Measurements from ENCODE around the gene HPS1.
"Not testable (repeated sequence)": the region's sequence is repeated elsewhere in the genome, so short reads cannot be mapped to it uniquely, and the experiment has no call there.

Gene HPS1

DNA sequence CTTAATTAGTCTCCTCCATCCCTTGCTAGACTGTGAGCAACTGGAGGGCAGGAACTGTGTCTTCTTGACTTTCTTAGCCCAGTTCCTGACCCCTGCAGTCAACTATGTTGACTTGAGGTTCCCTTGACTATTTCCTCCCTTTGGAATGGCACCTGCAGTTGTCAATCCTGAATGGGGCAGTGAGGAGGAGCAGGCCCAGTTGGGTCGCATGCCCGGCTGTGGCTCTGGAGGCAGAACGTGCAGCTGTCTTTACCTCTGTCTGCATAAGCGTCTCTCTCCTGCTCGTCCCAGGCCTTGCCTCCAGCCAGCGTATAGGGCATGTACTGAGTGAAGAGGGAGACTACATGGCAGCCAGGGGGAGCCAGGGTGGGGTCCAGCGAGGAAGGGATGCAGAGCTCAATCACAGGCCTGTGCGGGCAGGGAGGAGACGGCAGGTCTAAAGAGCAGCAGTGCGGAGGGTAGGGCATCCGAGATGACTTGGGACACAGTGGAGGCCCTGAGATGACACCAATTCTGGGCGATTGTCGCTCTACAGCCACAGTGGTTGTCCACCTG, 58.6 kb downstream of the HPS1 start:
- no peak overlapping the region for H2AFZ ChIP-seq (ENCODE audit: low read depth, low read length, severe bottlenecking)
- TF ChIP-seq, protein P1, sequence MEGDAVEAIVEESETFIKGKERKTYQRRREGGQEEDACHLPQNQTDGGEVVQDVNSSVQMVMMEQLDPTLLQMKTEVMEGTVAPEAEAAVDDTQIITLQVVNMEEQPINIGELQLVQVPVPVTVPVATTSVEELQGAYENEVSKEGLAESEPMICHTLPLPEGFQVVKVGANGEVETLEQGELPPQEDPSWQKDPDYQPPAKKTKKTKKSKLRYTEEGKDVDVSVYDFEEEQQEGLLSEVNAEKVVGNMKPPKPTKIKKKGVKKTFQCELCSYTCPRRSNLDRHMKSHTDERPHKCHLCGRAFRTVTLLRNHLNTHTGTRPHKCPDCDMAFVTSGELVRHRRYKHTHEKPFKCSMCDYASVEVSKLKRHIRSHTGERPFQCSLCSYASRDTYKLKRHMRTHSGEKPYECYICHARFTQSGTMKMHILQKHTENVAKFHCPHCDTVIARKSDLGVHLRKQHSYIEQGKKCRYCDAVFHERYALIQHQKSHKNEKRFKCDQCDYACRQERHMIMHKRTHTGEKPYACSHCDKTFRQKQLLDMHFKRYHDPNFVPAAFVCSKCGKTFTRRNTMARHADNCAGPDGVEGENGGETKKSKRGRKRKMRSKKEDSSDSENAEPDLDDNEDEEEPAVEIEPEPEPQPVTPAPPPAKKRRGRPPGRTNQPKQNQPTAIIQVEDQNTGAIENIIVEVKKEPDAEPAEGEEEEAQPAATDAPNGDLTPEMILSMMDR (IDR thresholded peaks at IDR 0.05; ENCODE audit: insufficient read depth, low read length, poor library complexity, severe bottlenecking): no peak
- TF ChIP-seq EZH2phosphoT487 (conservative IDR thresholded peaks at IDR 0.05; ENCODE audit: low read length): no peak
- H3K9me3 ChIP-seq (ENCODE audit: insufficient read depth, low read length): no peaks in the 10 kb centered on the region
- no peaks in the 10 kb centered on the region for H3F3A ChIP-seq (ENCODE audit: insufficient read depth)
- H3K36me3 ChIP-seq (ENCODE audit: low read length): no peaks in the 10 kb centered on the region
- no peaks in the 10 kb centered on the region for H3K9me2 ChIP-seq (replicated peaks; ENCODE audit: insufficient read depth, low read length)
- no peak overlapping the region for H3K4me3 ChIP-seq (ENCODE audit: insufficient read depth, low read length, poor library complexity, severe bottlenecking)
- no peaks in the 10 kb centered on the region for H4K20me1 ChIP-seq (ENCODE audit: low read depth, low read length)
- H3K27ac ChIP-seq (ENCODE audit: low read depth, low read length): no peak overlapping the region
- no peak overlapping the region for H3K9ac ChIP-seq (ENCODE audit: low read length)
- no peak overlapping the region for H3K4me2 ChIP-seq (ENCODE audit: low read depth, low read length, poor library complexity, severe bottlenecking)
- H3K79me2 ChIP-seq (ENCODE audit: insufficient read depth, low read length): no peaks in the 10 kb centered on the region
- H3K27me3 ChIP-seq (ENCODE audit: low read length): no peaks in the 10 kb centered on the region

DNA sequence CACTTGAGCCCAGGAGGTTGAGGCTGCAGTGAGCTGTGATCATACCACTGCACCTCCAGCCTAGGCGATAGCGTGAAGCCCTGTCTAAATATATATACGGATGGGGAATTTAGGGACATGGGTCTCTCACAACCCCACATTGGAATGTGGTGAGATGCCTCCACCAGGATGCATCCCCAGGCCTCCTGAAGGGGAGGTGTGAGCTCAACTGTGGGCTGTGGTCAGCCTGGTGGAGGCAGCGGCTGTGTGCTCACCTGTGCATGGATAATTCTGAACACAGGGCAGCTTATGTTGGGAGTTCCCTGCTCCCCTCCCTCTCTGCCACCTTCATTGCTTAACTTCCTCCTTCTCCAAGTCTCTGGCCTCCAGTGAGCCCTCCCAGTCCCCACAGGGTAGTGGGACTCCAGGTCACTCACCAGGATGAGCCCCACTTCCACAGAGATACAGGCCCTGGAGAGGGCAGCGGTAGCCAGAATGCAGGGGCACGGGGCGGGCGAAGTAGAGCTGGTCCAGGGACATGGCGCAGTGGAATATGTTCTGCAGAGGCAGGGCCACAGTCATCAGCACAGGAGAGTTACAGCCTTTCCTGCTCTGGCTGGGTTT, 62.1 kb downstream of the HPS1 start:
- no peak overlapping the region for H3K27ac ChIP-seq (ENCODE audit: low read depth, low read length)
- no peaks in the 10 kb centered on the region for H4K20me1 ChIP-seq (ENCODE audit: low read depth, low read length)
- no peaks in the 10 kb centered on the region for H3F3A ChIP-seq (ENCODE audit: insufficient read depth)
- no peaks in the 10 kb centered on the region for H3K36me3 ChIP-seq (ENCODE audit: low read length)
- no peaks in the 10 kb centered on the region for H3K9me2 ChIP-seq (replicated peaks; ENCODE audit: insufficient read depth, low read length)
- H3K79me2 ChIP-seq (ENCODE audit: insufficient read depth, low read length): no peaks in the 10 kb centered on the region
- no peak overlapping the region for H3K4me2 ChIP-seq (ENCODE audit: low read depth, low read length, poor library complexity, severe bottlenecking)
- no peaks in the 10 kb centered on the region for H3K9me3 ChIP-seq (ENCODE audit: insufficient read depth, low read length)
- TF ChIP-seq, protein P1 (IDR thresholded peaks at IDR 0.05; ENCODE audit: insufficient read depth, low read length, poor library complexity, severe bottlenecking): no peak
- no peak for TF ChIP-seq EZH2phosphoT487 (conservative IDR thresholded peaks at IDR 0.05; ENCODE audit: low read length)
- H3K9ac ChIP-seq (ENCODE audit: low read length): no peak overlapping the region
- no peak overlapping the region for H3K4me3 ChIP-seq (ENCODE audit: insufficient read depth, low read length, poor library complexity, severe bottlenecking)
- no peaks in the 10 kb centered on the region for H3K27me3 ChIP-seq (ENCODE audit: low read length)
- H2AFZ ChIP-seq (ENCODE audit: low read depth, low read length, severe bottlenecking): no peak overlapping the region

GRCh38 chr10:98383869-98384268, 62.9 kb downstream of the HPS1 start:
- H3K9ac ChIP-seq (ENCODE audit: low read length): no peak overlapping the region
- no peaks in the 10 kb centered on the region for H3F3A ChIP-seq (ENCODE audit: insufficient read depth)
- H3K4me3 ChIP-seq (ENCODE audit: insufficient read depth, low read length, poor library complexity, severe bottlenecking): no peak overlapping the region
- H3K4me2 ChIP-seq (ENCODE audit: low read depth, low read length, poor library complexity, severe bottlenecking): no peak overlapping the region
- no peaks in the 10 kb centered on the region for H3K79me2 ChIP-seq (ENCODE audit: insufficient read depth, low read length)
- H3K27me3 ChIP-seq (ENCODE audit: low read length): no peaks in the 10 kb centered on the region
- no peaks in the 10 kb centered on the region for H3K9me2 ChIP-seq (replicated peaks; ENCODE audit: insufficient read depth, low read length)
- H3K36me3 ChIP-seq (ENCODE audit: low read length): no peaks in the 10 kb centered on the region
- no peak overlapping the region for H3K27ac ChIP-seq (ENCODE audit: low read depth, low read length)
- TF ChIP-seq EZH2phosphoT487 (conservative IDR thresholded peaks at IDR 0.05; ENCODE audit: low read length): no peak
- TF ChIP-seq, protein P1 (IDR thresholded peaks at IDR 0.05; ENCODE audit: insufficient read depth, low read length, poor library complexity, severe bottlenecking): no peak
- H2AFZ ChIP-seq (ENCODE audit: low read depth, low read length, severe bottlenecking): no peak overlapping the region
- no peaks in the 10 kb centered on the region for H3K9me3 ChIP-seq (ENCODE audit: insufficient read depth, low read length)
- H4K20me1 ChIP-seq (ENCODE audit: low read depth, low read length): no peaks in the 10 kb centered on the region

GRCh38 chr10:98383134-98383667, 63.5 kb downstream of the HPS1 start:
- H3K36me3 ChIP-seq (ENCODE audit: low read length); H3K27ac ChIP-seq (ENCODE audit: low read depth, low read length); H3K9ac ChIP-seq (ENCODE audit: low read length); H3K79me2 ChIP-seq (ENCODE audit: insufficient read depth, low read length); H3K9me2 ChIP-seq (replicated peaks; ENCODE audit: insufficient read depth, low read length); H3K4me3 ChIP-seq (ENCODE audit: insufficient read depth, low read length, poor library complexity, severe bottlenecking); H3K27me3 ChIP-seq (ENCODE audit: low read length); H2AFZ ChIP-seq (ENCODE audit: low read depth, low read length, severe bottlenecking); H3K4me2 ChIP-seq (ENCODE audit: low read depth, low read length, poor library complexity, severe bottlenecking); H4K20me1 ChIP-seq (ENCODE audit: low read depth, low read length); H3F3A ChIP-seq (ENCODE audit: insufficient read depth); H3K9me3 ChIP-seq (ENCODE audit: insufficient read depth, low read length): not testable (repeated sequence)

All from SU-DHL-6 (cell line).